Astrocyte of the cerebellum (primary cell): ENCODE measurements around the gene AFF3.

Experiments
- DNase-seq: peaks from one replicate; pipeline ENCODE4 v3.0.0-alpha.2; 2011; ENCODE audit warnings: low read depth
- H3K4me3 ChIP-seq: 2 replicates; pipeline ENCODE4 v1.5.1; 2011; ENCODE audit warnings: mild to moderate bottlenecking, low read depth, low read length, moderate library complexity
- in situ Hi-C: cut with HindIII; loops from 2 replicates; pipeline ENCODE4 v1.10.0; 2017; ENCODE audit warnings: low sequenced_read_pairs
- TF ChIP-seq, protein P1 (sequence below): IDR thresholded peaks from 2 replicates; pipeline ENCODE4 v1.5.1; 2012; ENCODE audit warnings: low read length, low read depth, moderate library complexity, mild to moderate bottlenecking; ENCODE audit errors: missing control alignments

Gene AFF3

DNA sequence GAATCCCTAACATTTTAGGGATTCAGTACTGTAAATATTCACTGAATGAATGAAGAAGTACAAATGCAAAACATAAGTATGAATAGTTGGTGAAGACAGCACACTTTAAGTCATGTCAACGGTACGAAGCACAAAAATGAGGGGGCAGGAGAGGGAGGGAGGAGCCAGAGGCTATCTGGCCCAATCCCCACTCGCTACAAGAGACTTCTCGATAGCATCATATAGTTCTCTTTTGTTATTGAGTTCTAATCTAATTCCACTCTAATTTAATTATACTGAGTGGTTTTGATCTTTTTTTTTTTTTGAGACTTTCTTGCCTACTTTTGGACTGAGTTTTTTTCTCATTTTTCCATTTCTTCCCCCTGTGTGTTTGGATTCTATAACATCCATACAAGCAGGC lies 500.4 kb downstream of the AFF3 start:
- in situ Hi-C loops = no loop called here
- TF ChIP-seq, protein P1, sequence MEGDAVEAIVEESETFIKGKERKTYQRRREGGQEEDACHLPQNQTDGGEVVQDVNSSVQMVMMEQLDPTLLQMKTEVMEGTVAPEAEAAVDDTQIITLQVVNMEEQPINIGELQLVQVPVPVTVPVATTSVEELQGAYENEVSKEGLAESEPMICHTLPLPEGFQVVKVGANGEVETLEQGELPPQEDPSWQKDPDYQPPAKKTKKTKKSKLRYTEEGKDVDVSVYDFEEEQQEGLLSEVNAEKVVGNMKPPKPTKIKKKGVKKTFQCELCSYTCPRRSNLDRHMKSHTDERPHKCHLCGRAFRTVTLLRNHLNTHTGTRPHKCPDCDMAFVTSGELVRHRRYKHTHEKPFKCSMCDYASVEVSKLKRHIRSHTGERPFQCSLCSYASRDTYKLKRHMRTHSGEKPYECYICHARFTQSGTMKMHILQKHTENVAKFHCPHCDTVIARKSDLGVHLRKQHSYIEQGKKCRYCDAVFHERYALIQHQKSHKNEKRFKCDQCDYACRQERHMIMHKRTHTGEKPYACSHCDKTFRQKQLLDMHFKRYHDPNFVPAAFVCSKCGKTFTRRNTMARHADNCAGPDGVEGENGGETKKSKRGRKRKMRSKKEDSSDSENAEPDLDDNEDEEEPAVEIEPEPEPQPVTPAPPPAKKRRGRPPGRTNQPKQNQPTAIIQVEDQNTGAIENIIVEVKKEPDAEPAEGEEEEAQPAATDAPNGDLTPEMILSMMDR = no peak
- DNase-seq = no peak
- no peak overlapping the region for H3K4me3 ChIP-seq

DNA sequence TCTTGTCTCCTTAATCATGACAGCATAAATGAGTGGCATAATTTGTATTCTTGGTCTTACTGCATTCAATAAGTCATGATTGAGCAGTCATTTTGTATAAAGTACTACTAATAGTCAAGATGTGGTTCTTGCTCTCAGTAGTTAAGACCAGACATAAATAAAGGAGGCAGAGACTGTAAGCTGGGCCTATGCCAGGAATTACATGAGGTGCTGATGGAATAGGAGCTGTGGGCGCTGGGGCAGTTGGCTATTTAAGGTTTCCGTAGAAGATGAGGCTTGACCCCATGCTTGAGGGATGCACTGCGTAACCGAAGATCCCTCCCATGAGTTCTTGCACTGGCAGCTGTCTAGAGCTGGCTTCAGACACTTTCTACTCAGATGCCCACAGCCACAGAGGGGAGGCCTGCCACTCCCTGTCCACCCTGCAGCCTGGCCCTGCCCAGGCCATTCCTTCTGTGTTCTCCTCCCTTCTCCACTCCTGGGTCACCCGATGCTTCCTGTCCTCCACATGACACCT lies 501.7 kb downstream of the AFF3 start:
- no peak for DNase-seq
- in situ Hi-C loops = no loop called here
- H3K4me3 ChIP-seq = no peak overlapping the region
- TF ChIP-seq, protein P1 = no peak

DNA sequence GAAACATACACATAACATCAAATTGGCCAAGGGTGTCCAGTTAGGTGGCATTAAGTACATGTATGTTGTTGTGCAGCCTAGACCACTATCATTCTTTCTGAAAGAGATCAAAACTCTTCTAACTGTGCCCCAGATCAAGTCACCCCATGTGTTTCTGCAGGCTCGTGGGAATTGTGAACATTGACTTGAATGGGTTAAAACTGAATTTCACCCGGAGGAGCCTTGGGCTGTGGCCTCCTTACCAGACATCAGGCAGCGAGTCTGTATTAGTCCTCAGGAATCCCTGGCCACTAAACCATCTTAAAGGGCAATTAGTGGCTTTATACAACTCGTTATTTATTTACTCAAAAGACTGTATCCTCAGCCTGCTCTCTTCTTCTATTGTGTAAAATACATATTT lies 503.6 kb downstream of the AFF3 start:
- DNase-seq = no peak
- in situ Hi-C loops = no loop called here
- H3K4me3 ChIP-seq = no peak overlapping the region
- TF ChIP-seq, protein P1 = no peak

DNA sequence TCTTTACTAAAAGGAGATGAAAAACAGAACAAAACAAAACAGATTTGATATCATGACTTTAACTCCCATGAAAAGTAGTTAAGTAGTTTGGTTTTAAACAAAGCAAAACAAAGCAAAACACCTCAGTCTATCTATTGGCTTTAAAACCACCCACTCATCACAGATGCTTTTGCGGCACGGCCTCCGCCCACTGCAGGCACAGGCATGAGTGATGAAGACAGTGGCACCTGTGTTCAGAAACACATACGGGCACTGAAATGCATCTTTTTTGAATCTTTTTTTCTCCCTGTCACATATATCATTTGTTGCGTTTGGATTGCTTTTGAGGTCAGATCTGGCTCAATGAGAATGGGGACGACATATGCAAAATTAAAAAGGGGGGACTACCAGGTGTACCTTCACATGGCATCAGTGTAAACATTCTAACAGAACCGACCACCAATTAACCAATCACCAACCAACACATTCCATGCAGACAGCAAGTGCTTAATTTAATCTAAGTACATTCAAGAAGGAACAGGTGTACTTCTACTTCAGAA lies 505.2 kb downstream of the AFF3 start:
- H3K4me3 ChIP-seq = no peak overlapping the region
- TF ChIP-seq, protein P1 = no peak
- DNase-seq = no peak
- in situ Hi-C loops = no loop called here

DNA sequence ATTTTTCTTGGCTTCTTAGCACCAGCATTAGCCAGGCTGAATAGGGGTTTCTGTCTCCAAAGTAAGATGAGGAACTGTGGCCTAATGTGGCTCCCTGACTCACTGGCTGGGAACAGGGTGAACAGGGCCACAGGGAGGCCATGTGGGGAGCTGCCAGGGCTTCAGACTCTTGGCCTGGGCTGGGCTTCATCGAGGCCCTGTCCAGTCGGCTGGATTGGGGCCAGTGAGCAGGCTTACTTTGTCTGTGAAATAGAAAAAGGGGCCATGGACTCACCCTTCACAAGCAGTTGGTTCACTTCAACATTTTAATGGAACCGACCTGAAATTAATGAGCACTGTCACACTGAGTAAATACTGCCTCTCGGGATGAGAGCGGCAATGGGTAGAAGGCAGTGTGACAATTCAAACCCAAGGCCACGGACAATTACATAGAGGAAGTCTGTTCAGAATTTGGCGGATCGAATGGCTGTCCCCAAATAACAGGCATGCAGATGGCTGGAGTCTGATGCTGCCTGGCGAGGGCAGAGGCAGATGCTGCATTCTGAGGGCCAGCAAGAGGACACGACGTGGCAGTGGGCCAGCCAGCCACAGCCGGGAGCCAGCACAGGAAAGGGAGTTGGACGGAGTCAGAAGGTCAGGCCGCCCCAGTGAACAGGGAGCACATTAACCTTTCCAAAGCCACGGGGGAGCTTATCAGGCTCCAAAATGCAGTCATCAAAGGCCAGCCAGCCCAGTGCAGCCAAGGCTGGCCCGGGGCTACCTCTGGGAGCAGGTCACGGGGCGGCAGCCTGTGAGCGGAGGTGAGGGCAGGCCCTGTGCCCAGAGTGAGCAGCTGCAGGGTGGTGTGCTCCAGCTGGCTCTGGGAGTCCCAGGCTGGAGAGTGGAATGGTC lies 506.0 kb downstream of the AFF3 start:
- in situ Hi-C loops = no loop called here
- no peak overlapping the region for H3K4me3 ChIP-seq
- TF ChIP-seq, protein P1 = no peak
- no peak for DNase-seq

DNA sequence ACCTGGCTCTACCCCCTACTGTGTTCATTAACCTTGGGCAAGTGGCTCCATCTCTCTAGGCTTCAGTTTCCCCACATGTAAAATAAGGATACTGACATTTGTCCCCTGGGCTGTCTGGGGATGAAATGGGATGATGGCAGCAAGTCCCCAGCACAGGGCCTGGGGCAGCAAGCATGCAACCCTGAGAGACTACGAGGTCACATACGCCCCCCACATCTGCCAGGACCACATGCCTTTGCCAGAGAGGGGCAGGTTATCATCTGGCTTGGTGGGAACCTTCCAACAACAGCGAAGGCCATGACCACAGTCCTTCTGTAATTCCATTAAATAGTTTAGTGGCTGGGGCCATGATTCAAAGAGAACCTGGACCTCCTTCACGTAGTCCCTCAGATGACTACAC lies 506.7 kb downstream of the AFF3 start:
- DNase-seq = no peak

More for the DNA sequence above, 506.7 kb downstream of the AFF3 start:
- no peak overlapping the region for H3K4me3 ChIP-seq
- TF ChIP-seq, protein P1 = no peak
- in situ Hi-C loops = no loop called here
